ENCODE data around the gene FATE1.

DNA sequence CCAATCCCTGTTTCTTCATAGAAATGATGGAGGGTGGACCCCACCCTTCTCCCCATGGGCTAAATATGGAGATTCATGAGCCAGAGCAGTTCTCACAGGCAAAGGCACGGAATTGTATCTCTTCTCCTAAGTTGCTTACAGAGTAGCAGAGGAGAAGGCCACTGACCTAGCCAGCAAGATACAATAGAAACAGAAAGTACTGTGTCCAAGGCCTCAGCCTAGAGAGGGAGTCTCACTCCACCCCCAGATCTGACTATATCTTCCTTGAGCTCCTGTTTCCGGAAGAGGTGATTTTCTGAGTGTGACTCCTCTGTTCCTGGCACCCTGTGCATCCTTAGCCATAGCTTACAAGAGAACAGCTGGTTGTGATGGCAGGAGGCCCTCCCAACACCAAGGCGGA is at the start of gene FATE1:
- TF ChIP-seq, protein P1, sequence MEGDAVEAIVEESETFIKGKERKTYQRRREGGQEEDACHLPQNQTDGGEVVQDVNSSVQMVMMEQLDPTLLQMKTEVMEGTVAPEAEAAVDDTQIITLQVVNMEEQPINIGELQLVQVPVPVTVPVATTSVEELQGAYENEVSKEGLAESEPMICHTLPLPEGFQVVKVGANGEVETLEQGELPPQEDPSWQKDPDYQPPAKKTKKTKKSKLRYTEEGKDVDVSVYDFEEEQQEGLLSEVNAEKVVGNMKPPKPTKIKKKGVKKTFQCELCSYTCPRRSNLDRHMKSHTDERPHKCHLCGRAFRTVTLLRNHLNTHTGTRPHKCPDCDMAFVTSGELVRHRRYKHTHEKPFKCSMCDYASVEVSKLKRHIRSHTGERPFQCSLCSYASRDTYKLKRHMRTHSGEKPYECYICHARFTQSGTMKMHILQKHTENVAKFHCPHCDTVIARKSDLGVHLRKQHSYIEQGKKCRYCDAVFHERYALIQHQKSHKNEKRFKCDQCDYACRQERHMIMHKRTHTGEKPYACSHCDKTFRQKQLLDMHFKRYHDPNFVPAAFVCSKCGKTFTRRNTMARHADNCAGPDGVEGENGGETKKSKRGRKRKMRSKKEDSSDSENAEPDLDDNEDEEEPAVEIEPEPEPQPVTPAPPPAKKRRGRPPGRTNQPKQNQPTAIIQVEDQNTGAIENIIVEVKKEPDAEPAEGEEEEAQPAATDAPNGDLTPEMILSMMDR (IDR thresholded peaks at IDR 0.05): no peak
- TF ChIP-seq POLR2A (IDR thresholded peaks at IDR 0.05): no peak

Measured in right lobe of liver (tissue), 4 donors.